Natural killer cell (primary cell): ENCODE measurements around the gene ZBTB12. TPM values are rescaled to one million over a fixed set of nuclear protein-coding genes. Genes with fewer than 3 reads are reported as not detected.

ENCODE experiments used
- ATAC-seq, 3 donors: fragments of 150-1000 bp in 2 of 3; fragments of 200-7000 bp in 1 of 3; cut with Tn5 transposase; 1 replicate in 1 of 3; 2 replicates in 2 of 3; pipeline ENCODE4 v1.10.0; 2021; ENCODE audit warnings: mild to moderate bottlenecking in 2 of 3, moderate library complexity in 2 of 3
- DNase-seq, 2 donors: peaks; one replicate each; pipeline versions ENCODE4 v3.0.0 to v3.0.0-alpha.2; 2013 to 2021; ENCODE audit warnings: mixed read lengths in 1 of 2
- H3K27ac ChIP-seq: one replicate; pipeline ENCODE4 v1.5.1; 2013; ENCODE audit warnings: mild to moderate bottlenecking, low read length
- H3K27me3 ChIP-seq: one replicate; pipeline ENCODE4 v1.6.1; 2013; ENCODE audit warnings: low read length; ENCODE audit not compliant: control insufficient read depth, insufficient read depth
- H3K36me3 ChIP-seq: one replicate; pipeline ENCODE4 v1.6.1; 2013; ENCODE audit warnings: low read length; ENCODE audit not compliant: control insufficient read depth, insufficient read depth
- H3K4me1 ChIP-seq: one replicate; pipeline ENCODE4 v1.6.1; 2013; ENCODE audit warnings: low read length; ENCODE audit not compliant: control insufficient read depth, insufficient read depth
- H3K4me3 ChIP-seq: one replicate; pipeline ENCODE4 v1.5.1; 2013; ENCODE audit warnings: low read length
- H3K9me3 ChIP-seq: one replicate; pipeline ENCODE4 v1.6.1; 2013; ENCODE audit warnings: low read length; ENCODE audit not compliant: control insufficient read depth, insufficient read depth
- H3K27ac Mint-ChIP-seq, 2 donors: one replicate each; pipeline ENCODE4 v1.8.0; 2022; ENCODE audit warnings: mild to moderate bottlenecking in 2 of 2, mixed read lengths in 2 of 2, moderate library complexity in 1 of 2
- H3K27me3 Mint-ChIP-seq, 2 donors: one replicate each; pipeline ENCODE4 v1.8.0; 2022; ENCODE audit warnings: low read depth in 2 of 2, mixed read lengths in 2 of 2
- H3K36me3 Mint-ChIP-seq: one replicate; pipeline ENCODE4 v1.8.0; 2022; ENCODE audit warnings: mixed read lengths
- H3K4me1 Mint-ChIP-seq, 2 donors: one replicate each; pipeline ENCODE4 v1.8.0; 2022; ENCODE audit warnings: mixed read lengths in 2 of 2
- H3K4me3 Mint-ChIP-seq: one replicate; pipeline ENCODE4 v1.8.0; 2022; ENCODE audit warnings: mild to moderate bottlenecking, moderate library complexity, mixed read lengths
- H3K9me3 Mint-ChIP-seq, 2 donors: one replicate each; pipeline ENCODE4 v1.8.0; 2022; ENCODE audit warnings: mixed read lengths in 2 of 2
- CTCF ChIP-seq: fragments of 200-600 bp; IDR thresholded peaks from one replicate; pipeline ENCODE4 v1.8.0; 2022; ENCODE audit warnings: antibody characterized with exemption
- WGBS: methylation state at CpG from one replicate; pipeline ENCODE4 v1.1.7; 2013; ENCODE audit warnings: missing lambda C conversion rate; ENCODE audit not compliant: insufficient coverage; 5-methylcytosine and 5-hydroxymethylcytosine counted together
- intact Hi-C: fragments of 100-400 bp; cut with micrococcal nuclease; formaldehyde crosslinking; loops from one replicate; pipeline ENCODE4 v1.14.2; 2022
- total RNA-seq, 4 donors: library from RNA; stranded (reverse); fragments of 120-200 nt in 1 of 4; gene quantifications; one replicate each; pipeline versions ENCODE4 v1.2.3 to v1.2.4, GENCODE V29; 2013 to 2022

Gene ZBTB12
- total RNA-seq, 3 donors from 2014 or later (not counting 1 experiment from before 2014, with no cell fraction given): 0.54 to 0.77 (median 0.63) TPM

GRCh38 chr6:31881136-31881859, 20.6 kb downstream of the ZBTB12 start:
- H3K4me3 Mint-ChIP-seq: no peak overlapping the region
- H3K4me3 ChIP-seq: no peak overlapping the region
- no peaks in the 10 kb centered on the region for H3K9me3 ChIP-seq
- DNase-seq (no peak), ATAC-seq (no peak)
- no peaks in the 10 kb centered on the region for H3K27me3 Mint-ChIP-seq
- H3K4me1 ChIP-seq: no peaks in the 10 kb centered on the region
- peaks cover 15% of the 10 kb centered on the region for H3K36me3 Mint-ChIP-seq
- peaks cover 0 to 10% of the 10 kb centered on the region in 2 donors for H3K4me1 Mint-ChIP-seq
- H3K36me3 ChIP-seq: peaks cover 51% of the 10 kb centered on the region
- no peak overlapping the region for H3K27ac ChIP-seq
- no peaks in the 10 kb centered on the region for H3K27me3 ChIP-seq
- intact Hi-C loops: no loop called here
- 92% methylated on average over 9 of the region's 9 CpGs for WGBS
- no peak overlapping the region for H3K27ac Mint-ChIP-seq
- TF ChIP-seq CTCF: no peak
- H3K9me3 Mint-ChIP-seq: no peaks in the 10 kb centered on the region

GRCh38 chr6:31880616-31881015, 21.3 kb downstream of the ZBTB12 start:
- no peak overlapping the region for H3K27ac Mint-ChIP-seq
- Histone ChIP-seq H3K9me3 (no peaks in the 10 kb centered on the region), H3K27me3 (no peaks in the 10 kb centered on the region), H3K4me1 (no peaks in the 10 kb centered on the region), H3K4me3 (no peak overlapping the region), H3K27ac (no peak overlapping the region), H3K36me3 (peaks cover 50% of the 10 kb centered on the region)
- H3K36me3 Mint-ChIP-seq: peaks cover 10% of the 10 kb centered on the region
- ATAC-seq: no peak
- intact Hi-C loops: no loop called here
- peaks cover 0 to 10% of the 10 kb centered on the region in 2 donors for H3K4me1 Mint-ChIP-seq
- DNase-seq: no peak
- no peak overlapping the region for H3K4me3 Mint-ChIP-seq
- H3K27me3 Mint-ChIP-seq: no peaks in the 10 kb centered on the region
- TF ChIP-seq CTCF: no peak
- H3K9me3 Mint-ChIP-seq: no peaks in the 10 kb centered on the region
- 98% methylated on average over 10 of the region's 10 CpGs for WGBS

- no peak for TF ChIP-seq CTCF
- H3K4me3 Mint-ChIP-seq: no peak overlapping the region
- Histone ChIP-seq H3K27ac (no peak overlapping the region), H3K4me3 (no peak overlapping the region), H3K36me3 (peaks cover 50% of the 10 kb centered on the region), H3K27me3 (no peaks in the 10 kb centered on the region), H3K4me1 (no peaks in the 10 kb centered on the region), H3K9me3 (no peaks in the 10 kb centered on the region)
- no peaks in the 10 kb centered on the region for H3K9me3 Mint-ChIP-seq
- no peaks in the 10 kb centered on the region for H3K27me3 Mint-ChIP-seq
- peaks cover 10% of the 10 kb centered on the region for H3K36me3 Mint-ChIP-seq
- H3K27ac Mint-ChIP-seq: no peak overlapping the region
- intact Hi-C loops: no loop called here
- H3K4me1 Mint-ChIP-seq: peaks cover 0 to 10% of the 10 kb centered on the region in 2 donors
- DNase-seq: no peak
- ATAC-seq: no peak
- WGBS: 94% methylated on average over 10 of the region's 10 CpGs
Observed at GRCh38 chr6:31879901-31880300, 22.0 kb downstream of the ZBTB12 start.

- H3K4me1 Mint-ChIP-seq: peaks cover 0 to 10% of the 10 kb centered on the region in 2 donors
- no peaks in the 10 kb centered on the region for H3K9me3 Mint-ChIP-seq
- no peak for TF ChIP-seq CTCF
- peaks cover 10% of the 10 kb centered on the region for H3K36me3 Mint-ChIP-seq
- no peak overlapping the region for H3K4me3 Mint-ChIP-seq
- Histone ChIP-seq H3K4me1 (no peaks in the 10 kb centered on the region), H3K9me3 (no peaks in the 10 kb centered on the region), H3K36me3 (peaks cover 42% of the 10 kb centered on the region), H3K27ac (no peak overlapping the region), H3K4me3 (no peak overlapping the region), H3K27me3 (no peaks in the 10 kb centered on the region)
- ATAC-seq (no peak), DNase-seq (no peak)
- H3K27me3 Mint-ChIP-seq: no peaks in the 10 kb centered on the region
- no peak overlapping the region for H3K27ac Mint-ChIP-seq
- 87% methylated on average over 13 of the region's 13 CpGs for WGBS
- intact Hi-C loops: no loop called here
Observed at GRCh38 chr6:31879143-31879542, 22.7 kb downstream of the ZBTB12 start.
